ENCODE results near the gene PCSK7.
"Not testable (repeated sequence)": the region's sequence is repeated elsewhere in the genome, so short reads cannot be mapped to it uniquely, and the experiment has no call there.

PCSK7 gene

GRCh38 chr11:117197516-117198456 is 34.1 kb downstream of the PCSK7 start:
- DNase-seq = no peak

- DNase-seq = no peak
Observed at GRCh38 chr11:117197006-117197405, 34.9 kb downstream of the PCSK7 start.

GRCh38 chr11:117195761-117196160 is 36.1 kb downstream of the PCSK7 start:
- DNase-seq = no peak

GRCh38 chr11:117195258-117195657 is 36.6 kb downstream of the PCSK7 start:
- DNase-seq = no peak

GRCh38 chr11:117194267-117194666 is 37.6 kb downstream of the PCSK7 start:
- no peak for DNase-seq

- DNase-seq = no peak
Observed at GRCh38 chr11:117193130-117194020, 38.5 kb downstream of the PCSK7 start.

GRCh38 chr11:117192401-117192875 is 39.4 kb downstream of the PCSK7 start:
- DNase-seq = no peak

- no peak for DNase-seq
Observed at GRCh38 chr11:117191680-117192400, 40.0 kb downstream of the PCSK7 start.

- DNase-seq = no peak
Observed at GRCh38 chr11:117189941-117190544, 41.8 kb downstream of the PCSK7 start.

- DNase-seq = no peak
Observed at GRCh38 chr11:117189191-117189940, 42.5 kb downstream of the PCSK7 start.

GRCh38 chr11:117188620-117189081 is 43.2 kb downstream of the PCSK7 start:
- no peak for DNase-seq

GRCh38 chr11:117187799-117188481 is 43.9 kb downstream of the PCSK7 start:
- no peak for DNase-seq

- DNase-seq = no peak
Observed at GRCh38 chr11:117187428-117187798, 44.5 kb downstream of the PCSK7 start.

GRCh38 chr11:117187007-117187406 is 44.9 kb downstream of the PCSK7 start:
- no peak for DNase-seq

- DNase-seq = no peak
Observed at GRCh38 chr11:117186431-117186761, 45.5 kb downstream of the PCSK7 start.

- no peak for DNase-seq
Observed at GRCh38 chr11:117185736-117186430, 46.0 kb downstream of the PCSK7 start.

GRCh38 chr11:117183724-117184349 is 48.0 kb downstream of the PCSK7 start:
- no peak for DNase-seq

- not testable (repeated sequence) for DNase-seq
Observed at GRCh38 chr11:117183178-117183577, 48.7 kb downstream of the PCSK7 start.

- DNase-seq = no peak
Observed at GRCh38 chr11:117182551-117182935, 49.3 kb downstream of the PCSK7 start.
